C4-2B (cell line): ENCODE measurements around the gene CCDC159.

ENCODE experiments used
- ZFX ChIP-seq: fragments of 450-650 bp; IDR thresholded peaks from 2 replicates; pipeline ENCODE4 v1.6.1; 2017
- TF ChIP-seq, protein P1 (sequence below): fragments of 450-650 bp; conservative IDR thresholded peaks from 2 replicates; pipeline ENCODE4 v1.5.1; 2017; ENCODE audit warnings: mild to moderate bottlenecking

DNA sequence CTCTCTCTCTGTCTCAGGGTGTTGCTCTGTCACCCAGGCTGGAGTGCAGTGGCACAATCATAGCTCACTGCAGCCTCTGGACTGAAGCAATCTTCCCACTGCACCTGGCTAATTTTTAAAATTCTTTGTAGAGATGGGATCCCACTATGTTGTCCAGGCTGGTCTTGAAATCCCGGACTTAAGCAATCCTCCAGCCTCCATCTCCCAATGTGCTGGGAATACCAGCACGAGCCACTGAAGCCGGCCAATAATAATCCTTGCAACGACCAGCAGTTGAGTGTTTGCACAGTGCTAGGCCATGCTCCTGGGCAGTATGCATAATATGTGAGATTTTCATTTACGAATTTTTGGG is 38.4 kb downstream of the CCDC159 start:
- TF ChIP-seq, protein P1, sequence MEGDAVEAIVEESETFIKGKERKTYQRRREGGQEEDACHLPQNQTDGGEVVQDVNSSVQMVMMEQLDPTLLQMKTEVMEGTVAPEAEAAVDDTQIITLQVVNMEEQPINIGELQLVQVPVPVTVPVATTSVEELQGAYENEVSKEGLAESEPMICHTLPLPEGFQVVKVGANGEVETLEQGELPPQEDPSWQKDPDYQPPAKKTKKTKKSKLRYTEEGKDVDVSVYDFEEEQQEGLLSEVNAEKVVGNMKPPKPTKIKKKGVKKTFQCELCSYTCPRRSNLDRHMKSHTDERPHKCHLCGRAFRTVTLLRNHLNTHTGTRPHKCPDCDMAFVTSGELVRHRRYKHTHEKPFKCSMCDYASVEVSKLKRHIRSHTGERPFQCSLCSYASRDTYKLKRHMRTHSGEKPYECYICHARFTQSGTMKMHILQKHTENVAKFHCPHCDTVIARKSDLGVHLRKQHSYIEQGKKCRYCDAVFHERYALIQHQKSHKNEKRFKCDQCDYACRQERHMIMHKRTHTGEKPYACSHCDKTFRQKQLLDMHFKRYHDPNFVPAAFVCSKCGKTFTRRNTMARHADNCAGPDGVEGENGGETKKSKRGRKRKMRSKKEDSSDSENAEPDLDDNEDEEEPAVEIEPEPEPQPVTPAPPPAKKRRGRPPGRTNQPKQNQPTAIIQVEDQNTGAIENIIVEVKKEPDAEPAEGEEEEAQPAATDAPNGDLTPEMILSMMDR: no peak
- no peak for TF ChIP-seq ZFX
